GM12878 (cell line): ENCODE results near the gene OR5AU1. TPM values are rescaled to one million over a fixed set of nuclear protein-coding genes. Genes with fewer than 3 reads are reported as not detected.
A peak's percentile ranks its signal among the peaks of the same experiment; 100 is the strongest.

Source experiments
- BMI1 ChIP-seq: fragments of 450-650 bp; IDR thresholded peaks from 2 replicates; pipeline ENCODE4 v1.6.1; 2016; ENCODE audit warnings: mild to moderate bottlenecking, moderate library complexity, borderline replicate concordance
- EGR1 ChIP-seq, 2 experiments: IDR thresholded peaks; 1 replicate in 1 of 2; 2 replicates in 1 of 2; pipeline ENCODE4 v1.6.1; 2011 to 2012; ENCODE audit warnings: low read depth in 2 of 2, low read length in 2 of 2, borderline replicate concordance in 1 of 2, mild to moderate bottlenecking in 1 of 2, moderate library complexity in 1 of 2
- EP300 ChIP-seq, 2 experiments: fragments of 150-350 bp in 1 of 2; IDR thresholded peaks; 2 replicates each; pipeline ENCODE4 v1.6.1; 2011 to 2012; ENCODE audit warnings: low read depth in 2 of 2, low read length in 2 of 2, borderline replicate concordance in 1 of 2, improper control_type of control experiment in 1 of 2, inconsistent platforms in 1 of 2; ENCODE audit not compliant: control insufficient read depth in 1 of 2
- ESRRA ChIP-seq: IDR thresholded peaks from 2 replicates; pipeline ENCODE4 v1.6.1; 2012; ENCODE audit warnings: mild to moderate bottlenecking, low read length, improper control_type of control experiment
- IRF3 ChIP-seq: fragments of 450-650 bp; IDR thresholded peaks from 2 replicates; pipeline ENCODE4 v1.6.1; 2014; ENCODE audit warnings: mild to moderate bottlenecking
- NFIC ChIP-seq: IDR thresholded peaks from 2 replicates; pipeline ENCODE4 v1.6.1; 2012; ENCODE audit warnings: low read depth, mild to moderate bottlenecking, inconsistent platforms, low read length, moderate library complexity
- NFYB ChIP-seq: IDR thresholded peaks from 2 replicates; pipeline ENCODE4 v1.6.1; 2011; ENCODE audit warnings: low read depth, mild to moderate bottlenecking, low read length, improper control_type of control experiment, moderate library complexity; ENCODE audit not compliant: insufficient read depth
- PBX3 ChIP-seq: IDR thresholded peaks from 2 replicates; pipeline ENCODE4 v1.6.1; 2011; ENCODE audit warnings: mild to moderate bottlenecking, low read depth, low read length, moderate library complexity; ENCODE audit not compliant: insufficient replicate concordance
- POLR2AphosphoS2 ChIP-seq: IDR thresholded peaks from 2 replicates; pipeline ENCODE4 v1.6.1; 2011; ENCODE audit warnings: low read depth, mild to moderate bottlenecking, low read length, improper control_type of control experiment, moderate library complexity
- RAD21 ChIP-seq: IDR thresholded peaks from 2 replicates; pipeline ENCODE4 v1.6.1; 2011; ENCODE audit warnings: mild to moderate bottlenecking, low read depth, low read length, moderate library complexity; ENCODE audit not compliant: insufficient read depth
- RAD51 ChIP-seq: fragments of 450-650 bp; IDR thresholded peaks from 2 replicates; pipeline ENCODE4 v1.6.1; 2016; ENCODE audit warnings: moderate library complexity, mild to moderate bottlenecking, inconsistent platforms
- RBBP5 ChIP-seq: fragments of 200-600 bp; sonication (generic); conservative IDR thresholded peaks from 2 replicates; pipeline ENCODE4 v1.6.1; 2016
- REST ChIP-seq: IDR thresholded peaks from 2 replicates; pipeline ENCODE4 v1.6.1; 2012; ENCODE audit warnings: mild to moderate bottlenecking, low read depth, low read length
- SIN3A ChIP-seq: IDR thresholded peaks from 2 replicates; pipeline ENCODE4 v1.6.1; 2012; ENCODE audit warnings: low read depth, low read length, improper control_type of control experiment
- STAT1 ChIP-seq: fragments of 450-650 bp; conservative IDR thresholded peaks from 2 replicates; pipeline ENCODE4 v1.6.1; 2014; ENCODE audit warnings: antibody characterized with exemption, mild to moderate bottlenecking
- YY1 ChIP-seq: IDR thresholded peaks from 2 replicates; pipeline ENCODE4 v1.6.1; 2011; ENCODE audit warnings: low read depth, mild to moderate bottlenecking, low read length
- ZNF217 ChIP-seq: fragments of 450-650 bp; IDR thresholded peaks from 2 replicates; pipeline ENCODE4 v1.6.1; 2017; ENCODE audit warnings: antibody characterized with exemption, mild to moderate bottlenecking
- ZNF24 ChIP-seq: fragments of 450-650 bp; IDR thresholded peaks from 2 replicates; pipeline ENCODE4 v1.6.1; 2017; ENCODE audit warnings: antibody characterized with exemption, mild to moderate bottlenecking
- polyA plus RNA-seq, 11 experiments: library from polyadenylated mRNA; depleted of rRNA in 4 of 11; unstranded in 6 of 11; stranded (reverse) in 5 of 11; fragments of >200 nt; fragmentation: Nextera tagmentation in 4 of 11; fragmentation: Illumina TruSeq in 1 of 11; extraction: Ambion mirVana in 4 of 11; extraction: Trizol in 1 of 11; gene quantifications; 1 replicate in 1 of 11; 2 replicates in 10 of 11; pipeline versions ENCODE4 v1.2.1 to v1.2.3, GENCODE V29; 2011 to 2016; ENCODE audit warnings: inconsistent platforms in 2 of 11, missing spikeins in 2 of 11, low read depth in 1 of 11
- total RNA-seq, 4 experiments: library from RNA; depleted of rRNA in 3 of 4; stranded (reverse); fragments of >200 nt in 3 of 4; fragmentation: Illumina TruSeq in 1 of 4; extraction: Trizol in 1 of 4; gene quantifications; 2 replicates each; pipeline versions ENCODE4 v1.2.1 to v1.2.3, GENCODE V29; 2013 to 2021

OR5AU1 gene
- total and polyA plus RNA-seq, 10 of the 15 experiments (the other 5 are each of a cell fraction or from before 2014, with no cell fraction given): not detected

GRCh38 chr14:21109377-21110138, 46.3 kb downstream of the OR5AU1 start (continued):
- TF ChIP-seq REST (no peak), RAD21 (no peak), EGR1 (IDR thresholded peaks at IDR 0.05; ENCODE audit: borderline replicate concordance in 1 of 2, low read depth in 2 of 2, low read length in 2 of 2) (no peak), RAD51 (no peak), IRF3 (no peak), ZNF217 (no peak), BMI1 (no peak), YY1 (no peak), STAT1 (no peak), NFIC (peak; percentile 29; the same call in 1 of the 2 replicates), POLR2AphosphoS2 (no peak), PBX3 (no peak), EP300 (IDR thresholded peaks at IDR 0.05; ENCODE audit: borderline replicate concordance in 1 of 2, control insufficient read depth in 1 of 2, low read depth in 2 of 2, low read length in 2 of 2) (peak; percentile 31 to 37; a peak in 1 of 4 replicates), NFYB (peak; percentile 81), ESRRA (no peak), RBBP5 (no peak), ZNF24 (no peak), SIN3A (no peak)
